ENCODE data around the gene AKAP13. TPM values are rescaled to one million over a fixed set of nuclear protein-coding genes. Genes with fewer than 3 reads are reported as not detected.

The AKAP13 gene
- total and polyA plus RNA-seq, 2 of the 13 experiments (the other 11 are each of a cell fraction or from before 2014, with no cell fraction given): 6.7 to 27.1 TPM

DNA sequence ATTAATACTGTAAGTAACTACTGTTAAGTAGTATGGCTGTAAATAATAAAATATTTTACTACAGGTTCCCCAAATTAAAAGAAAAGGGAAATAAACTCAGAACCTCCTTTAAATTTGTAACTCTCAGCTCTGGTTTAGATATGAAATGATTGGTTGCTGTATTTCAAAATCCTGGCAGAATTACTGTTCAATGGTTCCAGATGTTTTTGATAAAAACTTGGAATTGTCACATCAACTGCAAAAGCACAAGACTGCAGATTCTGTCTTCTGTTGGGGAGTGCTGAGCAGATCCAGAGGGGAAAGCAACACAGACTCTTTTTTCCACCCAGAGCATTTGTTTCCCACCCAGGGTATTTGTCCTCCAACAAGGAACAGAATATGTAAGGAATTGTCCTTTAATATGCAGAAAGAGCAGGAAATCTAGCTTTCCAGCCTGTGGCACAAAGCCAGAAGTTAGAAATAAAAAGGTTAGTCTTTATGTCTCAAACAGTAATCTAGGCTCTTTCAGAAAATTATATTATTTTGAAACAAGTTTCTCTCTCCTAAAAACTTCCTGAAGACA lies 236.2 kb downstream of the AKAP13 start (continued):
- TF ChIP-seq, protein P1, sequence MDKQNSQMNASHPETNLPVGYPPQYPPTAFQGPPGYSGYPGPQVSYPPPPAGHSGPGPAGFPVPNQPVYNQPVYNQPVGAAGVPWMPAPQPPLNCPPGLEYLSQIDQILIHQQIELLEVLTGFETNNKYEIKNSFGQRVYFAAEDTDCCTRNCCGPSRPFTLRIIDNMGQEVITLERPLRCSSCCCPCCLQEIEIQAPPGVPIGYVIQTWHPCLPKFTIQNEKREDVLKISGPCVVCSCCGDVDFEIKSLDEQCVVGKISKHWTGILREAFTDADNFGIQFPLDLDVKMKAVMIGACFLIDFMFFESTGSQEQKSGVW (CRISPR knock-in tag; IDR thresholded peaks at IDR 0.05; ENCODE audit: borderline replicate concordance): no peak
- TF ChIP-seq, protein P2, sequence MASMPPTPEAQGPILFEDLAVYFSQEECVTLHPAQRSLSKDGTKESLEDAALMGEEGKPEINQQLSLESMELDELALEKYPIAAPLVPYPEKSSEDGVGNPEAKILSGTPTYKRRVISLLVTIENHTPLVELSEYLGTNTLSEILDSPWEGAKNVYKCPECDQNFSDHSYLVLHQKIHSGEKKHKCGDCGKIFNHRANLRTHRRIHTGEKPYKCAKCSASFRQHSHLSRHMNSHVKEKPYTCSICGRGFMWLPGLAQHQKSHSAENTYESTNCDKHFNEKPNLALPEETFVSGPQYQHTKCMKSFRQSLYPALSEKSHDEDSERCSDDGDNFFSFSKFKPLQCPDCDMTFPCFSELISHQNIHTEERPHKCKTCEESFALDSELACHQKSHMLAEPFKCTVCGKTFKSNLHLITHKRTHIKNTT (CRISPR knock-in tag; IDR thresholded peaks at IDR 0.05): no peak
- TF ChIP-seq, protein P3, sequence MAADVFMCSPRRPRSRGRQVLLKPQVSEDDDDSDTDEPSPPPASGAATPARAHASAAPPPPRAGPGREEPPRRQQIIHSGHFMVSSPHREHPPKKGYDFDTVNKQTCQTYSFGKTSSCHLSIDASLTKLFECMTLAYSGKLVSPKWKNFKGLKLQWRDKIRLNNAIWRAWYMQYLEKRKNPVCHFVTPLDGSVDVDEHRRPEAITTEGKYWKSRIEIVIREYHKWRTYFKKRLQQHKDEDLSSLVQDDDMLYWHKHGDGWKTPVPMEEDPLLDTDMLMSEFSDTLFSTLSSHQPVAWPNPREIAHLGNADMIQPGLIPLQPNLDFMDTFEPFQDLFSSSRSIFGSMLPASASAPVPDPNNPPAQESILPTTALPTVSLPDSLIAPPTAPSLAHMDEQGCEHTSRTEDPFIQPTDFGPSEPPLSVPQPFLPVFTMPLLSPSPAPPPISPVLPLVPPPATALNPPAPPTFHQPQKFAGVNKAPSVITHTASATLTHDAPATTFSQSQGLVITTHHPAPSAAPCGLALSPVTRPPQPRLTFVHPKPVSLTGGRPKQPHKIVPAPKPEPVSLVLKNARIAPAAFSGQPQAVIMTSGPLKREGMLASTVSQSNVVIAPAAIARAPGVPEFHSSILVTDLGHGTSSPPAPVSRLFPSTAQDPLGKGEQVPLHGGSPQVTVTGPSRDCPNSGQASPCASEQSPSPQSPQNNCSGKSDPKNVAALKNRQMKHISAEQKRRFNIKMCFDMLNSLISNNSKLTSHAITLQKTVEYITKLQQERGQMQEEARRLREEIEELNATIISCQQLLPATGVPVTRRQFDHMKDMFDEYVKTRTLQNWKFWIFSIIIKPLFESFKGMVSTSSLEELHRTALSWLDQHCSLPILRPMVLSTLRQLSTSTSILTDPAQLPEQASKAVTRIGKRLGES (CRISPR knock-in tag; IDR thresholded peaks at IDR 0.05; ENCODE audit: borderline replicate concordance): no peak
- TF ChIP-seq SETDB1 (CRISPR knock-in tag; IDR thresholded peaks at IDR 0.05; ENCODE audit: borderline replicate concordance) (no peak), ZNF274 (CRISPR knock-in tag; IDR thresholded peaks at IDR 0.05) (no peak), RBM22 (optimal IDR thresholded peaks at IDR 0.05; ENCODE audit: low read length) (no peak)
- TF ChIP-seq, protein P4, sequence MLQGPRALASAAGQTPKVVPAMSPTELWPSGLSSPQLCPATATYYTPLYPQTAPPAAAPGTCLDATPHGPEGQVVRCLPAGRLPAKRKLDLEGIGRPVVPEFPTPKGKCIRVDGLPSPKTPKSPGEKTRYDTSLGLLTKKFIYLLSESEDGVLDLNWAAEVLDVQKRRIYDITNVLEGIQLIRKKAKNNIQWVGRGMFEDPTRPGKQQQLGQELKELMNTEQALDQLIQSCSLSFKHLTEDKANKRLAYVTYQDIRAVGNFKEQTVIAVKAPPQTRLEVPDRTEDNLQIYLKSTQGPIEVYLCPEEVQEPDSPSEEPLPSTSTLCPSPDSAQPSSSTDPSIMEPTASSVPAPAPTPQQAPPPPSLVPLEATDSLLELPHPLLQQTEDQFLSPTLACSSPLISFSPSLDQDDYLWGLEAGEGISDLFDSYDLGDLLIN (CRISPR knock-in tag; IDR thresholded peaks at IDR 0.05; ENCODE audit: borderline replicate concordance): no peak
